Measurements from ENCODE around the gene XRCC3. TPM values are rescaled to one million over a fixed set of nuclear protein-coding genes. Genes with fewer than 3 reads are reported as not detected.
"Not testable (repeated sequence)": the region's sequence is repeated elsewhere in the genome, so short reads cannot be mapped to it uniquely, and the experiment has no call there.

Gene XRCC3
- total RNA-seq, 1 donor from 2014 or later = 11.3 TPM

DNA sequence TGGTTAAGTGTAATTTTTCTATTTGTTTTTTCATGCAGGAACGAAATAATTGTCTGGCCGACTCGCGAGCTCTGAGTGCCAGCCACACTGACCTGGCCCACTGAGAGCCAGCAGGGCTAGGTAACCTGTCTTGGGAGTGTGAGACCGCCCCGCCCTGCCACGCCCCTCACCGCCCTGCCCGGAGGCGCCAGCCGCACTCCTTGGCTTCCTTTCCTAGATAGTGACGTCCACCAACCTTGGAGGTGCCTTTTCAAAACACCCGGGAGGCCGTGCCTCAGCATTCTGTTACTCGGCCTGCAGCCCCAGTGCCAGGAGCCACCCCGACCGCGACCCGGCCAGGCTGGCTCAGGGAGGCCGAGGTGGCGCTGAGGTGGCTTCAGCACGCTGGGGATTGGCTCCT is 21.7 kb downstream of the XRCC3 start:
- ATAC-seq = peak; percentile 90

DNA sequence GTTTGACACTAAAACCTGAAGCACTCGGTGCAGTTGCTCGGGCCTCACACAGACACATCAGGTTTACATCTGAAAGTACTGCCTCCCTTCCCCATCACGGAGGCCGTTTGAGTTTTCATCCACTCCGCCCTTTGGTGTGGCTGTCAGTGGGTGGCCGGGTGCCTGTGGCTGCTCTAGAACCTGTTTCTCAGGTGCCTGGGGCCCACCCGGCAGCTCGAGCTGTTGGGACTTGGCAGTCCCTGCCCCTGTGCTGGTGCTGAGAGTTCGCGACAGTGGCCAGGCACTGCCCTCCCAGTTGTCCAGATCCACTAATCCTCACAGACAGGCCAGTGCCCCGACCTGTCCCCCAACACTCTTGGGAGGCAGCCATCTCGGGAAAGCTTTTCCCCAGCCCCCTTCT is 22.4 kb downstream of the XRCC3 start:
- peak; percentile 62 for ATAC-seq

GRCh38 chr14:103692159-103692558 is 23.1 kb downstream of the XRCC3 start:
- ATAC-seq = no peak

DNA sequence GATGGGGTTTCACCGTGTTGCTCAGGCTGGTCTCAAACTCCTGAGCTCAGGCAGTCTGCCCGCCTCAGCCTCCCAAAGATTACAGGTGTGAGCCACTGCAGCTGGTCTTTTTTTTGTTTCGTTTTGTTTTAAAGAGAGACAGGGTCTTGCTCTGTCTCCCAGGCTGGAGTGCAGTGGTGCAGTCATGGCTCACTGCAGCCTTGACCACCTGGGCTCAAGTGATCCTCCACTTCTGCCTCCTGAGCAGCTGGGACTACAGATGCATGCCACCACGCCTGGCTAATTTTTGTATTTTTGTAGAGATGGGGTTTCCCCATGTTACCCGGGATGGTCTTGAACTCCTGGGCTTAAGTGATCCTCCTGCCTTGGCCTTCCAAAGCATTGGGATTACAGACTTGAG is 23.6 kb downstream of the XRCC3 start:
- not testable (repeated sequence) for ATAC-seq

DNA sequence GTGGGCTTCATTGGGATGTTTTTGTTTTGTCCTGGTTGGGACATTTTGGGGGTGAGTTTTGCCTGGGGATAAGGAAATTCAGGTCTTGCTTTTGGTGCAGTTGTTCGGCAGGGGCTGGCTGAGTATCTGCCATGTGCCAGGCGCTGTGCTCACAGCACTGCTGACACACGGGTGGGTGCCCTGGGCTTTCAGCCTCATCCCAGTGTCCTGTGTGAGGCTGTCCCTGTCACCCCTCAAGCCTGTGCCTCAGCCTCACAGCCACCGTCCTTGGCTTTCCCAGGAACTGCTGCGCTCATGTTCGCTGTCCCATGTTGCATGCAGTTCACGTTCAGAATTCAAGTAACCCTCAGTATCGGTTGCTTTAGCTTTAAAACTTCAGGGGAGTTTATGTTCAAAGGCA is 24.9 kb downstream of the XRCC3 start:
- no peak for ATAC-seq

DNA sequence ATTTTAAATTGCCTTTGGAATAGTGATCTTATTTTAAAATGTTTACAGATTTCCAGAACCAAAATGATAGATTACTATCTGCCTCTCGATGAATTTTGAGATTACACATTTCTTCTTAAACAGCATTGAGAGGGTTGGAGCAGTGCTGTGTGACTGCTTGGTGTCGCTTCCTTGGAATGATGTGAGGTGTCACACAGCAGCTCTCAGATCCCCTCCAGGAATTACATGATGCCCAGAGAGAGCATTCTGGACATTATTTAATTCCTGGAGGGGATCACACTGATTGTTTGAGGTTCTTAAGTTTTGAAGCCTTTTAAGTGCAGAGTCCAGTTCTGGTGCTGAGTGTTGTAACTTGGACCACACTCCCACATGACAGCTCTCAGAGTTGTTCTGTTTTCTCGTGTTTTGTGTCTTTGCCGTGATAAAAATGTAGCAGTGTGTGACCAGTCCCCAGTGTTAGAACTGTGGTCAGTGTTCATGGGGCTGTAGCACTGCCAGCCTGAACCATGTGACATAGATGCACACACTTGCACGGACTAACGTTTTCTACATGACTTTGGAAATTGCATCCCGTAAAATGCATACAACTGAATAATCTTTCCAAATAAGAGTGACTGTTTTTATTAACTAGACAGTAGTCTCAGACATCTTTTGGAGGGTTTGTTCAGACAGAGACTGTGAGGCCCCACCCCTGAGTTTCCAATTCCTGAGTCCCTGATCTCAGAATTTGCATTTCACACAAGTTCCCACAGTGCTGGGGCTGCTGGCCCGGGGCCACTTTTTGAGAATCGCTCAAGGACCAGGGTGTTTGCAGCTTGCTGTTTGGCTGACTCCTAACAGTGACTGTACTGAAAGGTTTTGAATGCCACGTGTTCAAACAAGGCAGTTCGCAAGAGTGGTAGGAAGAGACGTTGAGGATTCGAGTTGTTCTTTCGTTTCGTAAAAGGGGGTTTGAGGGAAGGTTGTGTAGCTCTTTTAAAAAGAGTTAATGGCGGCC is 26.0 kb downstream of the XRCC3 start:
- ATAC-seq = peak; percentile 24

DNA sequence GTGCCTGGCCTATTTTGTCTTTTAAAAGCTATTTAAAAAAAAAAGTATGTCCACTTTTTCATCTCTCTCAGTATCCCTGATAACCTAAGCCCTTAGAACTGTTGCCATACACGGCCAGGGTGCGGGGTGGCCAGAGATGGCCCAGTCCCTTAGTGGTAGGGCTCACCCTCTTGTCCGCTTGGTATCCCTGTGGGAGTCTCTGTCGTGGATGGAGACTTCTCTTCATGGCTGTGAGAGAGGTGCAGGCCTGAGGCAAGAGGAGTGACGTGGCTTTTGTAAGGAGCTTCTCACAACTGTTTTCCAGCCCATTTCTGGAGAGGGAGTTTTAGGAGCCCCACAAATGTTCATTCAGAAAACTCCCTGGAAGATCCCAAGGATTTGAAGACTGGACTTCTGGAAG is 26.8 kb downstream of the XRCC3 start:
- ATAC-seq = no peak

- ATAC-seq = no peak
Observed at GRCh38 chr14:103687712-103688111, 27.5 kb downstream of the XRCC3 start.

DNA sequence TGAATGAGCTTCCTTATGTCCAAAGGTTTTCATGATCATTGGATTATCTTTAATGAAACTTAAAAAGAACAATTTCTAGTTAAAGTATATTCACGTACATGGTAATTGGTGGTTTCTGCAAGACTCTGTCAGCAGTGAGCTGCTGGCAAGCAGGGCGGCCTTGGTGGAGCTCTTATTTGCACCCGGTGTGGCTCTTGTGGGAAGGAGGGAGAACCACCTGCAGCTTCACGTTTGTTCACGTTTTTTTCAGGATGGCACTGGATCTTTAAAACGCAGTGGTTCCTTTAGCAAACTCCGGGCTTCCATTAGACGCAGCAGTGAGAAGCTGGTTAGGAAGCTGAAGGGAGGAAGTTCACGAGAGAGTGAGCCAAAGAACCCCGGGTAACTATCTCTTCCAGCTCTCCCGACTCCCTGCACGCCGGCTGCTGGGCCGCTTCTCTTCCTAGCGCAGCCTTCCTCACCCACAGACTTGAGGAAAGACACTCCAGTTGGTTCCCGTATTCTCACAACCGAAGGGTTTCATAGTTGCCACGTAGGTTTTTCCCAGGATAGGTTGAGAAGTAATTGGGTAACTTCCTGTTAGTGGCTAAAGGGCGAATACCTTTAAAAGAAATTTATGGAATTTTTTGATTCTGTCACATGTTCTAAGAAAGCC is 28.3 kb downstream of the XRCC3 start:
- ATAC-seq = no peak

- no peak for ATAC-seq
Observed at GRCh38 chr14:103685276-103686211, 29.7 kb downstream of the XRCC3 start.

GRCh38 chr14:103684871-103685270 is 30.4 kb downstream of the XRCC3 start:
- ATAC-seq = no peak

DNA sequence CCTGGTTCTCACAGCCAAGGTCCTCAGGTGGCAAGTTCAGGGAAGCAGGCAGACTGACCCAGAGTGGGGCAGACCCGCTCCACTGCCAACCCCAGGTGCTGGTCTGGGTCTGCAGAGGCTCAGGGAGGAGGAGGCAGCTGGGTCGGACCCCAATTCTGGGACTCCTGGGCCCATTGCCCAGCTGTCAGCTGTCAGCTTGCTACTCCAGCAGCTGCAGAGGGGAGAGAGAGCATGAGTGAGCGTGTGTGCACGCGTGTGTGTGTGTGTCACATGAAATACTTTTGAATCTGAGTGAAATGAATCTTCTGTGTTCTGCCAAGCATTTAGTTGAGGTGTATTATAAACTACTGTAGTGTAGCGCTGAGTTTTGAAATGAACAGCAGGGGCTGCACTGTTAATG is 30.8 kb downstream of the XRCC3 start:
- ATAC-seq = no peak

- no peak for ATAC-seq
Observed at GRCh38 chr14:103683139-103683538, 32.1 kb downstream of the XRCC3 start.

DNA sequence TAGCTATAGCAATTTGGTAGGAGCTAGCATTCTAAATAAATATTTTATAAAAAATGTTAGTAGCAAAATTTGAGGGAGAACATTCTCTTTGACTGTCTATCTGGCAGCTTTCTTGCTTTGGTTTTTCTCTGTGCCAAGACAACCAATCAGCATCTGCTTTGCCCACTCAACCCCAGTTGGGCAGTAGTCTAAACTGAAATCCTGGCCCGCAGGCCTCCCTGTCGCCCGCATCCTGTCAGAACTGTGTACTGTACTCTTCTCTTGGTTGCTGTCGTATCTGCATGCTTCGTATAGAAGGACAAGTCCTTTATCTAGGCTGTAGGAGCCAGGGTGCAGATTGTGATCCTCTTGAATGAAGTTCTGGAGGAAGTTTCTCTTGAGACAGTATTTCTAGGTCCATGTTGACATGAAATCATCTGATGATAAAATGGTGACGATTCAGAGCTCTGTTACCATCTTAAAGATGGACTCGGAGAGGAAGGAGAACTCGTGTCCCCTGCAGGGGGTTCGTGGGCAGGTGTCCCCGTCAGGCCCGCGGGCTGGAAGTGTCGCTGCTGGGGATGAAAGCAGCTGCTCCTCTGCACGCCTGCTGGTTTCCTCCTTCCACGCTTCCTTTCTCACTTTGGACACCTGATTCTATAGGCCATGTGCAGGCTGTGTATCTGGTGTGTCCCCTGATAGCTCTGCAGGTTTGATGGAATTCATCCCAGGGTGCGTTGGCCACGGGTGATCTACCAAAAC is 34.6 kb downstream of the XRCC3 start:
- ATAC-seq = no peak

DNA sequence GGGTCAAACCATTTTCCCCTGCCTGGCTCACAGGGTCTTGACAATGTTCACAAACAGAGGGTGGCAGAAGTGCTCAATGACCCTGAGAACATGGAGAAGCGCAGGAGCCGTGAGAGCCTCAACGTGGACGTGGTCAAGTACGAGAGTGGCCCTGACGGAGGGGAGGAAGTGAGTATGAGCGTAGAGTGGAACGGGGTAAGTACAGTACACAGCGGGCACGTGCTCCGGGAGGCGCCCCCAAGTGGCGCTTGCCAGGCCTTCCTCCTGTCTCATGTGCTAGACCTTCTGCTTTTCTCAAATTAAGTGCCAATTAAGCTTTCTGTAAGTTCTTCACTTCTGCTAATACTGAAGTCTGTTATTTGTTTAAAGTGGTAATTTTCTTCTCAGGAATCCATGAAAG is 35.9 kb downstream of the XRCC3 start:
- peak; percentile 53 for ATAC-seq

GRCh38 chr14:103676881-103677675 is 38.2 kb downstream of the XRCC3 start:
- no peak for ATAC-seq

GRCh38 chr14:103675957-103676356 is 39.3 kb downstream of the XRCC3 start:
- no peak for ATAC-seq

DNA sequence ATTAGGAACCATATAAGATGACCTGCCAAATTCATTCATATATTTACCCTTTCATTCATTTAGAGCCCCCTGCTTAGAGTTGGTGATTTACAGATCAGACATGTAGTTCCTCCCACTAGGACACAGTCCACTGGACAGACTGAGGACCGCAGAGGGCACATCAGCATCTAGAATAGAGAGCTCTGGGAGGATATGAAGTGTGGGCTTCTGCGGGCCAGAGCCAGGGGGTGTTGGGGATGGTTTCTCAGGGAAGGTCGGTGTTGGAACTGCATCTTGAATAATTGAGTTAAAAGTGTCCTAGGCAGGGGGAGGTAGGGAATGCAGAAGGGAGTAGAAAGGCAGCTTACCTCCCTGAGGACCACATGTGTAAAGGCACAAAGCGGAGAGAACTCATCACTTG is 43.3 kb downstream of the XRCC3 start:
- no peak for ATAC-seq

GRCh38 chr14:103669370-103669769 is 45.9 kb downstream of the XRCC3 start:
- ATAC-seq = no peak

GRCh38 chr14:103668117-103668516 is 47.1 kb downstream of the XRCC3 start:
- ATAC-seq = no peak

DNA sequence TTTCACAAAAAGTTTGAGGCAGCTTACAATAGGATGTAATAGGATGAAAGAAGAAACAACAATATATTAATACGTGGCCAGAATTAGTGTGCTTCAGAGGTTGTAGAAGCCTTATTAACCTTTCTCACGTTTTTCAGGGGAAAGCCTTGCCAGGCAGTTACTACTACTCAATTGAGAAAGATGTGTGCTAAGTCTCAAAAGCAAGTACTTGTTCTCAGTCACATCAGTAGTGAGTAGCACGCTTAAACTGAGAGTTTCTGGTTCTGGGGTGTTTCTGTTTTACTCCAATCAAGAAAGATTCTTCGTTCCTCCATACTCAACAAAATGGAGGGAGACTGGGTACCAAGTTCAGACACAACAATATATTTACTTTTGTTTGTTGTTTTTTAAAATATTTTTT is 47.6 kb downstream of the XRCC3 start:
- ATAC-seq = no peak
